H54 (cell line): ENCODE data around the gene LHPP.

Experiments used
- DNase-seq: peaks from one replicate; pipeline ENCODE4 v3.0.0; 2011; ENCODE audit warnings: low spot score, mixed read lengths; ENCODE audit not compliant: insufficient read length
- FAIRE-seq: peaks from 3 replicates; lab custom pipeline; 2011; peaks lifted over from hg19 to GRCh38; lab: Jason Lieb, UNC
- POLR2A ChIP-seq: IDR thresholded peaks from 2 replicates; pipeline ENCODE4 v1.6.1; 2011; ENCODE audit warnings: low read depth, mild to moderate bottlenecking, low read length

The LHPP gene

DNA sequence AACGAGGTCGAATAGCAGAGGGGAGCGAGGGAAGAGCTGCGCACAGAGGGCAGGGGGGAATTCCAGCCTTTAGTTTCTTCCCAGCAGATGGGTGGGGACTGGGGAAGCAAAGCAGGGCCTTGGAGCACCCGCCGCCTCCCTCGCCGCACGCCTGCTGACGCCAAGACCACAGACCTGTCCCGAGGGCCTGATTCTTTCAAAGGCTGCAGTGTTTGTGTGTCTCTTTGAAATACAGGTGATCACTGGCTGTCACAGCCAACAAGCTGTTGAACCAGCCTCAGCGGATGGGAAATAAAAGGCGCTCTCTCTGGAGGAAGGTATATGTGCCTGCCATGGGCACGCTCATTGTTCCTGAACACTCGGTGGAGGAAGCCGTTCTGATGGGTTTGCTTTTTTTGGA, 163.3 kb downstream of the LHPP start:
- no peak for TF ChIP-seq POLR2A
- FAIRE-seq: no peak
- no peak for DNase-seq

DNA sequence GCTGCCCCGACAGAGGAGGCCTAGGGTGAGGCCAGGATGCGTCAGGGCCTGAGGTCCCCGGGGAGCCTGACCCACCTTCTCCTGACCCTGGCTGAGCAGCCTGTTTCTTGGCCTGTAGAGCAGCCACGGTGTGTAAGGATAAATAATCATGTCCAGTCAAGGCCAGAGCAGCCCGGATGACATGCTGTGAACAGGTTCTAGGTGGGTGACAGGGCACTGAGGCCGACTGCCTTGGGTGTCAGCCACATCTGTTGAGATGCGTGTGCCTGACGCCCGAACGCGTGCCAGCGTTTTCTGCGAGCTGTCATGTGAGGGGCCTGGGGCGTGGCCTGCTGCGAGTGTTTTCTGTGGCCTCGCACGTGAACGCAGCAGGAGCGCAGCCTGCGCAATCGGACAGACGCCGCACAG, 164.2 kb downstream of the LHPP start:
- DNase-seq (no peak), FAIRE-seq (no peak)
- TF ChIP-seq POLR2A: no peak

DNA sequence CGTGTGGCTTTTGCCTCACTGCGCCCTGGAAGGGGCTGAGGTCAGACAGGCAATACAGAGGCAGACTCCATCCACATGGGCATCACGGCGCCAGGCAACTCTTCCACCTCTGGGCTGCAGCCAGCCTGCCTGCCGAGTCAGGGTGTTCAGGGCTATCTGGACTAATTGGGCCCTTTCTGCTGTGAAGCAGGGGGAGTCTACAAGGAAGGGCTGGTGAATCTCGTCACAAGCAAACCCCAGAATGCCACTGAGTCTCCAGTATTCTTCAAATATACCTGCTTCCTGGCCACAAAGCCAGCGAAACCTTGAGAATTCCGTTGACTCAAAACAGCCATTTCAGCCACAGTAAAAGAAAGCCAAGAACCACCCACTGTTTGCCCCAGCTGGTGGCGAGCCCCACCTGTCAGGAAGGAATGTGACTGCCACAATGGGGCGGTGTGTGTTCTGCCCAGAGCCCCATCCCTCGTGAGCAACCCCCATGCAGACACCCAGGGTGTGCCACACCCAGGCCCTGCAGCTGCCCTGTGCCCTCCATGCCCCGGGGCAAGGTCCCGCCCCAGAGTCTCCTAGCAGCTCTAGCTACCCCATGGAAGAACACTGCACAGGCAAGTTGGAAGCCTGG, 165.2 kb downstream of the LHPP start:
- no peak for TF ChIP-seq POLR2A
- FAIRE-seq (no peak), DNase-seq (peak; percentile 70)

DNA sequence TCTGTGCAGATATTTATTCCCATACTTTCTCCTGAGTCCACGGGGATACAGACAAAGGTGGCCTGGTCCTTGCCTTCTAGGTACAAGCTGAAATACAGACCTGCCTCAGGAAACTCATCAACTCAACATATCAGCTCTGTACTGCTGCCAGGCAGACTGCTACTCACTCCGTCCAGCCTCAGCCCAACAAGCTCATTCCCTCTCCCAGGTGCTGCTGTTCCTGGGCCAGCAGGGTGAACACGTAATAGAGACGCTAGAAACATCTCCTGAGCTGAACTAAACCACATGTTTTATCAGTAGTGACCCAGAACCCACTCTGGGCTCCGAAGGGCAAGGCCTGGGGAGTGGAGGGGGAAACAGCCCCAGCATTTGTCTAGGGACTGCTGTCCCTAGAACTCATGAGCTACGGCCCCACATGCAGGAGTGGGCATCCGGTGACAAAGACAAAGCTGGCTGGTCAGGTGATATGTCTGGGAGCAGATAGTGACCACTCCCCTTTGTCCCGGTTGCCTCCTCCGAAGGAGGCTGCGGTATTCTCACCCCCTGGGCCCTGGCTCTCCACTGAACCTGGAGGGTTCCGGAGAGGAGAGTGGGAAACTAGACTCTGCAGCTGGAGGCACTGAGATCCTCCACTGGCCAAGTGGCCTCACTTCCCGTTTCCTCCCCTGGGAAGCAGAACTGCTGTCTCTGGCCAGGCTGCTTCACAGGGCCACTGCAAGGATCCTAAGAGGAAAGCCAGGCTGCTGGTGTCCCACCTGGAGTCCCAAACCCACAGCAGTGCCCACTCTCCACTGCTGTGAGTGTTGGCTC, 166.4 kb downstream of the LHPP start:
- FAIRE-seq (no peak), DNase-seq (no peak)
- TF ChIP-seq POLR2A: no peak

DNA sequence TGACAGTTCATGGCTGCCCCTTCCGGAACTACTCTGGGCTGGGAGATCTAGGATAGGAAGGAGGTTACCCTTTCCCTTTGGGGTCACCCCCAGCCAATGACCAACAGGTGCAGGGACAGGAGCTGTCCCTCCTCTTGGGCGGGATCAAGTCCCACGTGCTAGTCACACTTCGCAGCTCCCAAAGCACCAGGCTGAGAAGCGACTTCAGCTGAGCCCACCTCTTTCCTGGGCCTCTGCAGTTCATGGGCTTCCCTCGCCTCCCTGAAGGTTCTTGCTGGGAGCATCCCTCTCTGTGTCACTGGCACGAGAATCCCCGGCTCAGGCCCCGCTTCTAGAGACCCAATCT, 167.0 kb downstream of the LHPP start:
- TF ChIP-seq POLR2A: no peak
- DNase-seq (no peak), FAIRE-seq (no peak)

DNA sequence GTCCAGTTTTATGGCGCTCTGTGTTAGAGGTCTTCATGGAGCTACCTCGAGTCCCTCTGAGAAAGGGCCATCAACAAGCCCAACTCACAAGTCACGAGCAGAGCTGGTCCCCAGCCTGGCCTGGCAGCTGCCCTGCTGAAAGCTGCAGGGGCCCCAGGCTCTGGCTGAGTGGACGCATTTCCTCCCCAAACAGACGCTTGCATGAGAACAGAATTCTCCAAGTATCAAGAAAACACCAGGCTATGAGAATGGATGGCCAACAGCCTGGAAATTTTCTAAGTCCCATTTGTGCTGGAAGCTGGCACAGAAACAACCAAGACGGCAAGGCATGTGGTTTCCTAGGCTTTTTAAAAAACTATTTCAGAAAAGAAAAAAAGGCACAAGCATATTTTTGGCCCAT, 167.8 kb downstream of the LHPP start:
- no peak for TF ChIP-seq POLR2A
- FAIRE-seq (no peak), DNase-seq (no peak)

DNA sequence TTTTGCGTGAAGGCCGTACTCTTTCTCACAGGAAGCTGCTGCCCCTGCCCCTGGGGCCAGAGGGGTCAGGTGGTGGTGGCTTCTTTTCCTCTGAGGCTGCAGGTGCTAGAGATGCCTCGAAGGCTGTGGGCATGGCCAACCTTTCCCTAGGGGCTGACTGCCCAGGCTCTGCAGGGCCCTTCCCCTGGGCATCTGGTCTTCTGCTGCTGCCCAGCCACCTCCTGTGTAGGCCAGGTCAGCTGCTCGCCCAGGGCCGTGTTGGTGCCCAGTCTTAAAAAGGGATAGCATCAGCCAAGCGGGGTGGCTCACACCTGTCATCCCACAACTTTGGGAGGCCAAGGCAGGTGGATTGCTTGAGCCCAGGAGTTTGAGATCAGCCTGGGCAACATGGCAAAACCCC, 168.2 kb downstream of the LHPP start:
- no peak for TF ChIP-seq POLR2A
- no peak for DNase-seq
- no peak for FAIRE-seq

DNA sequence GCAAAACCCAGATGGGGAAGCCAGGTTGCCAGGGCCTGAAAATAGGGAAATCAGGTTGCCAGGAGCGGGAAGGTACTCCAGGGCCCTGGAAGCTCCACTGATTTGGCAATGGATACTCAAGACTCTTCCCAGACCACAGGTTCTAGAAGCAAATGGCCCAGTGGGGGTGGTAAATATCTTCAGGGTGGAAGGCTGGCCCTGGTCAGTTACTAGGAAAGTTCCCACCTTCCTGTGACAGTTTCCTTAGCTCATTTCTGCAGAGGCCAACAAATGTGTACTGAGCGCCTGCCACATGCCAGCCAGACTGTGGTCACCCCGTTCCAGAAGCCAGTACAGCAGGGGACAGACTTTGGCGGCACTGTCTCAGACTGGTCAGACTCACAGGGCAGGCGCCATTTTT, 168.9 kb downstream of the LHPP start:
- no peak for TF ChIP-seq POLR2A
- FAIRE-seq (no peak), DNase-seq (no peak)

DNA sequence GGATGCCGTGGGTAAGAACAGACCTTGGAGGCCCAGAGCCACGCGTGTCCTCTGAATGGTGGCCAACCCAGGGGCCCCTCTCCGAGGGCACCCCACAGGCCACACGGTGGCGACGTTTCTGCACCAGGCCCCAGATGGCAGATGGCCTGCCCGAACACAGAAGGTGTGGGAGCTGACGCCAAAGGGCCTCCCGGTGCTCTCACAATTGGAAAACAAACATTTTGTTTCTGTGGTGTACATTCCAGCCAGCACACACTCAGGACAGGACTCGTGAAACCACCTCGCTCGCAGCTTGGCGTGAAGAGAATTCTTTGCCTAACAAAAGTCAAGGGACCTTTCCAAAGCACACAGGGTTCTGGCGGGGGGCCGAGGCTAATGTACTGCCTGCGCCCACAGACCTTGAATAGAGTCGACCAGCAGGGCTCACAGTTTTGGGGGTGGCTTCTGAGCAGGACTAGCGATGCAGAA, 170.5 kb downstream of the LHPP start:
- DNase-seq (no peak), FAIRE-seq (no peak)
- no peak for TF ChIP-seq POLR2A

DNA sequence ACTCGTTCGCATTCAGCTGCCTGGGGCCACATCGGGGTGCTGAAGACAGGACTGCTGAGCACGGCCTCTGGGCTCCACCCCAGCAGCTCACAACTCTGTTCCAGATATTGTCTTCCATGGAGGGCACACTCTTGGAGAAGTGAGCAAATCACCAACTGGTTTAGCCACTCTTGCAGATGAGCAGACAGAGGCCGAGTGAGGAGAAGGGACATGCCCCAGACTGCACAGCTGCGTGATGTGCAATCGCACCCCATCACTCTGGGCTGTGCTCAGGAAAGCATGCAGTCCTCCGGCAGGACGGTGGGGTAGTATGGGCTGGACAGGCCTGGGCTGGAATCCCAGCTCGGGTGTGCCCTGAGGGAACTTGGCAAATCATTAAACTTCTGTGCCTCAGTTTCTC, 170.9 kb downstream of the LHPP start:
- DNase-seq: no peak
- no peak for FAIRE-seq
- TF ChIP-seq POLR2A: no peak

DNA sequence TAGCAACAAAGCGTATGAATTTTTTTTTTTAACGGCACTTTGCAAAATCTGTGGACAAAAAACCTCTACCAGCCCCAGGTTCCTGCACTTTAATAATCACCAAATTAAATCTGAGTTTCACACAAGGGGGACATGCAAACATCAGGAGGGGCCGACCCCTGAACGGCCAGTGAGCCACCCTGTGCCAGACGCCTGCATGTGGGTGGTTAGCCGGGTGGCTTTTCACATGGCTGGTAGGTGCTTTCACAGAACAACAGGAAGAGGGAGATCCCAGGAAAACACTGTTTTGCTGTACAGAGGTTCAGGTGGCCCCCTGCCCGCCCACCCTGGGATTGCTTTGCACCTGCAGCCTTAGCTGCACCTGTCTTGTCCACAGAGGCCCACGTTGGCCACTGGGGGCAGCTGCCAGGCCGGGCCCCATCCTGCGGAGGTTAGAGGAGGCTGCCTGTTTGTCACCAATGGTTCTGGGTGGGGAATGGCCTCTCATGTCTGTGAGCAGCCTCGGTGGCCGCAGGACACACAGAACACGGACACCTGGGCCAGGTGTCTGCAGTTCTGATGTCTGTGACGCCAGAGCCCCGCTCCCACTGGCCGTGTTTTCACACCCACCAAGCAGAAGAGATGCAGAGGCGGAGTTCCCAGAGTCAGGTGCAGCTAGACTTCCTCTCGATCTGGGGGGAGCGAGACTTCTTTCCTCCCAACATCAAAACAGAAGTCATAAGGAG, 174.8 kb downstream of the LHPP start:
- FAIRE-seq (no peak), DNase-seq (no peak)
- no peak for TF ChIP-seq POLR2A

DNA sequence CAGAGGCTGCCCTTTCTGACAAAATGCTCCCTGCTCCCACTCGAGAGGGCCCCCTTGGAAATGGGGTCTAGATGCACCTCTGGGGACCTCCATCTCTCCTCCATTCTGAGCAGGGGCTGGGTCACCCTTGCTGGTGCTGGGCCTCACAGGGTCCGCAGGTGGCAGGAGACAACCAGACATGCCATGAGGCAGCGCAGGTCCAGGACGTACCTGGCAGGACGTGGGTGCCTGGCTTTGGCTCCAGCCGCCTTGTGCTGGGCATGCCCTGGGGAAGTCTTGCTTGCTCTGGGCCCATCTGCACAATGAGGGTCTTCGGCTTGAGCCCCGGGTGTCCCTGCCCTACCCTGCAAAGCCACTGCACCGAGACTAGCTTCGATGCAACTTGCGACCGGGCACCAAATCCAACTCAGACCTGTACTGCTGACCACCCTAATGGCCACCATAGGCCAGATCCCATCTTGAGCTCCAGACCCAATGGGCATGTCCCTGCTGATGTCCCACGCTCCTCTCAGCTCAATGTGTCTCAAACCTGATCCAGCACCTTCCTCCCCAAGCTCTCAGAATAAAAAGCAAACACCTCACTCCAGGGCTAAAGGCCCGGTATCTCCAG, 175.6 kb downstream of the LHPP start:
- DNase-seq: no peak
- no peak for FAIRE-seq
- no peak for TF ChIP-seq POLR2A

DNA sequence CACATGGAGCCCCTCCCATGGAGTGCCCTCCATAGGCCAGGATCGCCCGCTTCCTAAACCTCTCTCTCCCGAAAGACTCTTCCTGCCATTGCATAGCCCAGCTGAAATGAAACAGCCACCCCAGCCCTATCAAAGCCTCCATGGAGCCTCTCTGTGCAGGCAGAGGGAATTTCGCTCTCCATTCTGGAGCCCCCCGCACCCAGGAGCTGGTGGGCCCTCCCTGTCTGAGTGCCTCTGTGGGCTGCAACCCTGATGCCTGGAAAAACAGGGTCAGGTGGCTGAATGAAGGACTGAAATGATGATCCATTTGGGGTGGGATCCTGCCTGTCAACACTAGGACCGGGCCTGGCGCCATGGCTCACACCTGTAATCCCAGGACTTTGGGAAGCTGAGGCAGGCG, 176.1 kb downstream of the LHPP start:
- no peak for DNase-seq

DNA sequence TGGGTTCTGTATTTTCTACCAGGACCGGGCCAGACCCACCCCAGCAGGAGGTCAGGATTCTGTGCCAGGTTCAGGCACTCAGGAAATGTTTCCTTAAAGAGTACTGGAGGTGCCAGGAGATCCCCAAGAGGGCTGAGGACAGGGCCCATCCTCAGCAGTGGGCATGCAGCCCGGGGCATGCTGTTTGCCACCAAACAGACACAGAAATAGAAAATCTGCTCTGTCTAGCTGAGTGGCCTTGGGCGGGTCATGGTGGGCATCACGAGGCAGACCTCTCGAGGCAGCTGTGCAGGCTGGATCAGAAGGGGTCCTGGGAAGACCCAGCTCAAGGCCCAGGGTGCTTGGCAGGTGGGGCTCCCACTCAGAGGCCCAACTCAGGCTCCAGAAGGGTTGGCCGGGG, 177.6 kb downstream of the LHPP start:
- DNase-seq (no peak), FAIRE-seq (no peak)
- no peak for TF ChIP-seq POLR2A

More for the DNA sequence above, 176.1 kb downstream of the LHPP start:
- no peak for TF ChIP-seq POLR2A
- no peak for FAIRE-seq
